HepG2 (cell line): ENCODE measurements around the gene TOMM20. TPM values are rescaled to one million over a fixed set of nuclear protein-coding genes. Genes with fewer than 3 reads are reported as not detected.
A peak's percentile ranks its signal among the peaks of the same experiment; 100 is the strongest.

Source experiments
- CHCHD3 ChIP-seq: sonication (generic); formaldehyde crosslinking; IDR thresholded peaks from 2 replicates; pipeline ENCODE4 v1.8.0; 2022; ENCODE audit warnings: mild to moderate bottlenecking, missing genetic modification reagents, moderate library complexity
- HMGXB3 ChIP-seq: sonication (generic); formaldehyde crosslinking; IDR thresholded peaks from 2 replicates; pipeline ENCODE4 v1.4.0; 2020; ENCODE audit warnings: missing genetic modification reagents, borderline replicate concordance
- HNF1A ChIP-seq, 2 experiments: sonication (generic) in 1 of 2; formaldehyde crosslinking in 1 of 2; IDR thresholded peaks; 2 replicates each; pipeline versions ENCODE4 v1.4.0 to v1.6.1; 2016 to 2020; ENCODE audit warnings: borderline replicate concordance in 1 of 2, low read depth in 1 of 2, mild to moderate bottlenecking in 1 of 2, missing genetic modification reagents in 1 of 2
- HNRNPH1 ChIP-seq: fragments of 200-400 bp; formaldehyde crosslinking; optimal IDR thresholded peaks from 2 replicates; pipeline ENCODE3; 2017; ENCODE audit warnings: mild to moderate bottlenecking, low read depth, low read length
- PHF21A ChIP-seq: sonication (generic); formaldehyde crosslinking; IDR thresholded peaks from 2 replicates; pipeline ENCODE4 v1.5.0; 2020; ENCODE audit warnings: mild to moderate bottlenecking, missing genetic modification reagents
- RXRA ChIP-seq: sonication (generic); formaldehyde crosslinking; IDR thresholded peaks from 2 replicates; pipeline ENCODE4 v1.5.1; 2020; ENCODE audit warnings: missing genetic modification reagents
- RXRB ChIP-seq: IDR thresholded peaks from 2 replicates; pipeline ENCODE4 v1.6.1; 2016; ENCODE audit warnings: borderline replicate concordance, missing genetic modification reagents, missing compliant biosample characterization
- SIX1 ChIP-seq: sonication (generic); formaldehyde crosslinking; IDR thresholded peaks from 2 replicates; pipeline ENCODE4 v1.4.0; 2020; ENCODE audit warnings: missing genetic modification reagents, borderline replicate concordance
- TCF7L2 ChIP-seq: IDR thresholded peaks from 2 replicates; pipeline ENCODE4 v1.6.1; 2011; ENCODE audit warnings: mild to moderate bottlenecking, low read depth, low read length, moderate library complexity
- U2AF1 ChIP-seq: fragments of 200-400 bp; formaldehyde crosslinking; optimal IDR thresholded peaks from 2 replicates; pipeline ENCODE3; 2017; ENCODE audit warnings: mild to moderate bottlenecking, low read depth, low read length
- ZMYM3 ChIP-seq: sonication (generic); formaldehyde crosslinking; IDR thresholded peaks from 2 replicates; pipeline ENCODE4 v1.5.1; 2020; ENCODE audit warnings: mild to moderate bottlenecking, missing genetic modification reagents
- ZNF296 ChIP-seq: sonication (generic); formaldehyde crosslinking; conservative IDR thresholded peaks from 2 replicates; pipeline ENCODE4 v1.5.0; 2020; ENCODE audit warnings: mild to moderate bottlenecking, missing genetic modification reagents
- ZZZ3 ChIP-seq: sonication (generic); formaldehyde crosslinking; IDR thresholded peaks from 2 replicates; pipeline ENCODE4 v1.4.0; 2020; ENCODE audit warnings: missing genetic modification reagents, mild to moderate bottlenecking, borderline replicate concordance
- polyA plus RNA-seq, 8 experiments: library from polyadenylated mRNA; depleted of rRNA in 3 of 8; stranded (reverse) in 7 of 8; unstranded in 1 of 8; fragments of >200 nt; fragmentation: Illumina TruSeq in 4 of 8; extraction: Trizol in 4 of 8; gene quantifications; 2 replicates each; pipeline versions ENCODE4 v1.2.1 to v1.2.3, GENCODE V29; 2011 to 2016; ENCODE audit warnings: low read depth in 4 of 8, missing spikeins in 1 of 8, mixed read lengths in 1 of 8; ENCODE audit not compliant: insufficient read depth in 1 of 8
- total RNA-seq, 5 experiments: library from RNA; depleted of rRNA; stranded (reverse); fragments of >200 nt; fragmentation: Illumina TruSeq; extraction: Trizol; gene quantifications; 2 replicates each; pipeline ENCODE4 v1.2.3, GENCODE V29; 2016; ENCODE audit warnings: low read depth in 1 of 5
- TF ChIP-seq, protein P1 (sequence below): sonication (generic); formaldehyde crosslinking; IDR thresholded peaks from 2 replicates; pipeline ENCODE4 v1.5.1; 2020; ENCODE audit warnings: missing genetic modification reagents, mild to moderate bottlenecking, borderline replicate concordance
- TF ChIP-seq, protein P2 (sequence below): sonication (generic); formaldehyde crosslinking; IDR thresholded peaks from 2 replicates; pipeline ENCODE4 v1.4.0; 2020; ENCODE audit warnings: missing genetic modification reagents
- TF ChIP-seq, protein P3 (sequence below): IDR thresholded peaks from 2 replicates; pipeline ENCODE4 v1.6.1; 2016

Gene TOMM20
- total and polyA plus RNA-seq, 2 of the 13 experiments (the other 11 are each of a cell fraction or from before 2014, with no cell fraction given): 153 to 376 TPM

GRCh38 chr1:235073331-235073967 lies 55.2 kb downstream of the TOMM20 start (continued):
- TF ChIP-seq ZZZ3 (peak; percentile 83; the same call in 1 of the 2 replicates), TCF7L2 (peak; percentile 19; the same call in 1 of the 2 replicates), RXRA (peak; percentile 88), SIX1 (peak; percentile 93), ZMYM3 (CRISPR knock-in tag) (peak; percentile 69; the same call in 1 of the 2 replicates), CHCHD3 (CRISPR knock-in tag) (0 out of 2 replicates have a peak, but pooled peaks have one; percentile 81), U2AF1 (peak; percentile 90), ZNF296 (CRISPR knock-in tag) (no peak; the same call in 1 of the 2 replicates), HNF1A (IDR thresholded peaks at IDR 0.05; ENCODE audit: low read depth) (peak; percentile 45; the same call in 1 of the 2 replicates), HNF1A (CRISPR knock-in tag; IDR thresholded peaks at IDR 0.05; ENCODE audit: borderline replicate concordance) (peak; percentile 84; the same call in 1 of the 2 replicates), RXRB (CRISPR knock-in tag) (peak; percentile 97), HMGXB3 (CRISPR knock-in tag) (peak; percentile 36; the same call in 1 of the 2 replicates), HNRNPH1 (no peak), PHF21A (CRISPR knock-in tag) (peak; percentile 94)
- TF ChIP-seq, protein P1, sequence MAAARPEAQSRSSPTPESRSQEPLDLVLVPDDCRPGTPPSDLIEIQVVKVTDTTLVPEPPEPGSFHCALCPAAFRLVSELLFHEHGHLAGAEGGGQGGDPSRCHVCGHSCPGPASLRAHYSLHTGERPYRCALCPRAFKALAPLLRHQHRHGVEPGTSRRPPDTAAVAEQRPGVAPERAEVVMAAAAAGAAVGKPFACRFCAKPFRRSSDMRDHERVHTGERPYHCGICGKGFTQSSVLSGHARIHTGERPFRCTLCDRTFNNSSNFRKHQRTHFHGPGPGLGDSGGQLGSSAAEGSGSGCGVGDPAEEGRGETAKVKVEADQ (CRISPR knock-in tag): peak; percentile 81; the same call in 1 of the 2 replicates
- TF ChIP-seq, protein P2, sequence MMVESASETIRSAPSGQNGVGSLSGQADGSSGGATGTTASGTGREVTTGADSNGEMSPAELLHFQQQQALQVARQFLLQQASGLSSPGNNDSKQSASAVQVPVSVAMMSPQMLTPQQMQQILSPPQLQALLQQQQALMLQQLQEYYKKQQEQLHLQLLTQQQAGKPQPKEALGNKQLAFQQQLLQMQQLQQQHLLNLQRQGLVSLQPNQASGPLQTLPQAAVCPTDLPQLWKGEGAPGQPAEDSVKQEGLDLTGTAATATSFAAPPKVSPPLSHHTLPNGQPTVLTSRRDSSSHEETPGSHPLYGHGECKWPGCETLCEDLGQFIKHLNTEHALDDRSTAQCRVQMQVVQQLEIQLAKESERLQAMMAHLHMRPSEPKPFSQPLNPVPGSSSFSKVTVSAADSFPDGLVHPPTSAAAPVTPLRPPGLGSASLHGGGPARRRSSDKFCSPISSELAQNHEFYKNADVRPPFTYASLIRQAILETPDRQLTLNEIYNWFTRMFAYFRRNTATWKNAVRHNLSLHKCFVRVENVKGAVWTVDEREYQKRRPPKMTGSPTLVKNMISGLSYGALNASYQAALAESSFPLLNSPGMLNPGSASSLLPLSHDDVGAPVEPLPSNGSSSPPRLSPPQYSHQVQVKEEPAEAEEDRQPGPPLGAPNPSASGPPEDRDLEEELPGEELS (CRISPR knock-in tag): peak; percentile 97
- TF ChIP-seq, protein P3, sequence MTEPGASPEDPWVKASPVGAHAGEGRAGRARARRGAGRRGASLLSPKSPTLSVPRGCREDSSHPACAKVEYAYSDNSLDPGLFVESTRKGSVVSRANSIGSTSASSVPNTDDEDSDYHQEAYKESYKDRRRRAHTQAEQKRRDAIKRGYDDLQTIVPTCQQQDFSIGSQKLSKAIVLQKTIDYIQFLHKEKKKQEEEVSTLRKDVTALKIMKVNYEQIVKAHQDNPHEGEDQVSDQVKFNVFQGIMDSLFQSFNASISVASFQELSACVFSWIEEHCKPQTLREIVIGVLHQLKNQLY (CRISPR knock-in tag): peak; percentile 71
